DOHH2 (cell line): ENCODE data around the gene MAP3K10.
"Not testable (repeated sequence)": the region's sequence is repeated elsewhere in the genome, so short reads cannot be mapped to it uniquely, and the experiment has no call there.

Experiments
- H3F3A ChIP-seq: fragments of 200-600 bp; sonication (generic), shearing (Covaris generic); 2 replicates; pipeline ENCODE4 v1.6.0; 2016; ENCODE audit warnings: antibody characterized with exemption, mild to moderate bottlenecking; ENCODE audit not compliant: control insufficient read depth, insufficient read depth
- H3K27ac ChIP-seq: fragments of 200-600 bp; sonication (generic); 2 replicates; pipeline ENCODE4 v1.5.1; 2014; ENCODE audit warnings: low read depth, mild to moderate bottlenecking, low read length, moderate library complexity
- H3K27me3 ChIP-seq: fragments of 200-600 bp; sonication (generic); 2 replicates; pipeline ENCODE4 v1.6.1; 2014; ENCODE audit warnings: mild to moderate bottlenecking, low read length, mixed read lengths; ENCODE audit not compliant: control insufficient read depth
- H3K36me3 ChIP-seq: fragments of 200-600 bp; sonication (generic); 2 replicates; pipeline ENCODE4 v1.6.1; 2014; ENCODE audit warnings: mild to moderate bottlenecking, low read length, moderate library complexity, mixed read lengths; ENCODE audit not compliant: control insufficient read depth
- H3K4me1 ChIP-seq: fragments of 200-600 bp; sonication (generic); 2 replicates; pipeline ENCODE4 v1.6.1; 2014; ENCODE audit warnings: mild to moderate bottlenecking, low read length, mixed read lengths; ENCODE audit not compliant: control insufficient read depth
- H3K4me2 ChIP-seq: fragments of 200-600 bp; sonication (generic); 2 replicates; pipeline ENCODE4 v1.6.0; 2014; ENCODE audit warnings: mild to moderate bottlenecking, low read length, moderate library complexity
- H3K4me3 ChIP-seq: fragments of 200-600 bp; sonication (generic); 2 replicates; pipeline ENCODE4 v1.5.1; 2014; ENCODE audit warnings: mild to moderate bottlenecking, low read length, mixed read lengths
- H3K79me2 ChIP-seq: fragments of 200-600 bp; sonication (generic); 2 replicates; pipeline ENCODE4 v1.6.1; 2014; ENCODE audit warnings: mild to moderate bottlenecking, low read length, mixed read lengths; ENCODE audit not compliant: control insufficient read depth
- H3K9me2 ChIP-seq: fragments of 200-600 bp; sonication (generic); replicated peaks from 2 replicates; pipeline ENCODE4 v1.6.1; 2014; ENCODE audit warnings: mild to moderate bottlenecking, low read length, mixed read lengths; ENCODE audit not compliant: control insufficient read depth
- H3K9me3 ChIP-seq: fragments of 200-600 bp; sonication (generic); 2 replicates; pipeline ENCODE4 v1.6.1; 2014; ENCODE audit warnings: antibody characterized with exemption, low read length, mixed read lengths; ENCODE audit not compliant: control insufficient read depth, insufficient read depth
- H4K20me1 ChIP-seq: fragments of 200-600 bp; sonication (generic); 2 replicates; pipeline ENCODE4 v1.6.0; 2014; ENCODE audit warnings: low read depth, mild to moderate bottlenecking, antibody characterized with exemption, low read length, moderate library complexity; ENCODE audit not compliant: control insufficient read depth, insufficient read depth
- CTCF ChIP-seq: fragments of 200-600 bp; sonication (generic); IDR thresholded peaks from one replicate; pipeline ENCODE4 v1.5.1; 2014; ENCODE audit warnings: antibody characterized with exemption, mild to moderate bottlenecking, low read depth, low read length; ENCODE audit not compliant: poor library complexity, severe bottlenecking
- EZH2phosphoT487 ChIP-seq: fragments of 200-600 bp; sonication (generic); IDR thresholded peaks from 2 replicates; pipeline ENCODE4 v1.6.1; 2017; ENCODE audit warnings: borderline replicate concordance, mild to moderate bottlenecking, antibody characterized with exemption, low read length, moderate library complexity, mixed read lengths

MAP3K10 gene

GRCh38 chr19:40165362-40165937 lies 25.8 kb upstream of the MAP3K10 start:
- H3K36me3 ChIP-seq = no peaks in the 10 kb centered on the region
- H3K9me2 ChIP-seq = no peaks in the 10 kb centered on the region
- peaks cover 4% of the 10 kb centered on the region for H3F3A ChIP-seq
- no peaks in the 10 kb centered on the region for H4K20me1 ChIP-seq
- H3K9me3 ChIP-seq = no peaks in the 10 kb centered on the region
- peaks cover 9% of the 10 kb centered on the region for H3K4me1 ChIP-seq
- no peak overlapping the region for H3K4me3 ChIP-seq
- no peak overlapping the region for H3K27ac ChIP-seq
- peak; percentile 81 for TF ChIP-seq CTCF
- TF ChIP-seq EZH2phosphoT487 = no peak
- no peaks in the 10 kb centered on the region for H3K79me2 ChIP-seq
- 0 out of 2 replicates have a peak, but pooled peaks cover 3% of the 10 kb centered on the region for H3K27me3 ChIP-seq
- H3K4me2 ChIP-seq = no peak overlapping the region

- H3K36me3 ChIP-seq, H3K4me2 ChIP-seq, H3K4me1 ChIP-seq, H3K27ac ChIP-seq, H3K79me2 ChIP-seq, H3F3A ChIP-seq, H3K9me2 ChIP-seq, H3K9me3 ChIP-seq, H4K20me1 ChIP-seq, H3K27me3 ChIP-seq, H3K4me3 ChIP-seq: not testable (repeated sequence)
These were observed 21.5 kb upstream of the MAP3K10 start for GRCh38 chr19:40169482-40170302.

GRCh38 chr19:40170303-40170989 lies 20.8 kb upstream of the MAP3K10 start:
- H3K4me2 ChIP-seq, H3K4me3 ChIP-seq, H3K9me2 ChIP-seq, H3K4me1 ChIP-seq, H4K20me1 ChIP-seq, H3K27me3 ChIP-seq, H3F3A ChIP-seq, H3K79me2 ChIP-seq, H3K36me3 ChIP-seq, H3K27ac ChIP-seq, H3K9me3 ChIP-seq: not testable (repeated sequence)

- H3F3A ChIP-seq, H3K4me1 ChIP-seq, H3K9me3 ChIP-seq, H4K20me1 ChIP-seq, H3K36me3 ChIP-seq, H3K27me3 ChIP-seq, H3K79me2 ChIP-seq, H3K4me2 ChIP-seq, H3K27ac ChIP-seq, H3K9me2 ChIP-seq, H3K4me3 ChIP-seq: not testable (repeated sequence)
These were observed 19.9 kb upstream of the MAP3K10 start for GRCh38 chr19:40171293-40171692.
